K562 (cell line): Measurements from ENCODE around the gene ERICH6. TPM values are rescaled to one million over a fixed set of nuclear protein-coding genes. Genes with fewer than 3 reads are reported as not detected.

ENCODE experiments used
- ARHGAP35 ChIP-seq: fragments of 450-650 bp; IDR thresholded peaks from 2 replicates; pipeline ENCODE4 v1.6.1; 2018; ENCODE audit not compliant: partially characterized antibody
- ATF7 ChIP-seq: fragments of 450-650 bp; IDR thresholded peaks from 2 replicates; pipeline ENCODE4 v1.7.1; 2014; ENCODE audit warnings: mild to moderate bottlenecking, moderate library complexity
- BRD9 ChIP-seq: fragments of 450-650 bp; IDR thresholded peaks from 2 replicates; pipeline ENCODE4 v1.6.1; 2018; ENCODE audit warnings: low read depth; ENCODE audit not compliant: partially characterized antibody
- E2F3 ChIP-seq: fragments of 250-450 bp; sonication (Bioruptor Pico); IDR thresholded peaks from 2 replicates; pipeline ENCODE4 v1.4.0; 2020; ENCODE audit warnings: mild to moderate bottlenecking
- EHMT2 ChIP-seq: fragments of 450-650 bp; IDR thresholded peaks from 2 replicates; pipeline ENCODE4 v1.6.1; 2018; ENCODE audit warnings: antibody characterized with exemption
- GTF2A2 ChIP-seq: IDR thresholded peaks from 2 replicates; pipeline ENCODE4 v1.6.1; 2016; ENCODE audit warnings: mild to moderate bottlenecking, missing genetic modification characterization, missing compliant biosample characterization
- MAFG ChIP-seq: fragments of 450-650 bp; conservative IDR thresholded peaks from 2 replicates; pipeline ENCODE4 v1.6.1; 2016; ENCODE audit warnings: missing genetic modification characterization, missing compliant biosample characterization
- NFATC3 ChIP-seq: fragments of 450-650 bp; IDR thresholded peaks from 2 replicates; pipeline ENCODE4 v1.6.1; 2017; ENCODE audit warnings: mild to moderate bottlenecking
- PHF21A ChIP-seq: fragments of 450-650 bp; IDR thresholded peaks from 2 replicates; pipeline ENCODE4 v1.6.1; 2017; ENCODE audit warnings: low read depth, borderline replicate concordance
- SNIP1 ChIP-seq: fragments of 450-650 bp; IDR thresholded peaks from 2 replicates; pipeline ENCODE4 v1.7.1; 2017; ENCODE audit warnings: low read depth, mild to moderate bottlenecking
- TAL1 ChIP-seq: fragments of 450-650 bp; IDR thresholded peaks from 2 replicates; pipeline ENCODE4 v1.6.1; 2016; ENCODE audit warnings: mild to moderate bottlenecking
- XRCC4 ChIP-seq: IDR thresholded peaks from one replicate; pipeline ENCODE4 v1.6.1; 2011; ENCODE audit not compliant: insufficient read depth, insufficient read length; ENCODE audit errors: extremely low read depth
- ZNF143 ChIP-seq: sonication (generic); formaldehyde crosslinking; IDR thresholded peaks from 2 replicates; pipeline ENCODE4 v1.9.0; 2022; ENCODE audit warnings: mild to moderate bottlenecking, missing genetic modification reagents
- ZNF197 ChIP-seq: fragments of 200-800 bp; sonication (Bioruptor generic); IDR thresholded peaks from 2 replicates; pipeline ENCODE4 v1.6.1; 2016; ENCODE audit warnings: low read depth, missing genetic modification characterization, missing compliant biosample characterization
- ZNF263 ChIP-seq: sonication (generic); formaldehyde crosslinking; IDR thresholded peaks from 2 replicates; pipeline ENCODE4 v1.8.0; 2022; ENCODE audit warnings: mild to moderate bottlenecking, missing genetic modification reagents, borderline replicate concordance
- ZNF316 ChIP-seq: fragments of 450-650 bp; IDR thresholded peaks from 2 replicates; pipeline ENCODE4 v1.6.1; 2016
- polyA plus RNA-seq, 8 experiments: library from polyadenylated mRNA; depleted of rRNA in 4 of 8; stranded (reverse) in 5 of 8; unstranded in 3 of 8; fragments of >200 nt; fragmentation: Nextera tagmentation in 2 of 8; fragmentation: Illumina TruSeq in 1 of 8; extraction: Ambion mirVana in 2 of 8; extraction: Trizol in 1 of 8; gene quantifications; 2 replicates each; pipeline versions ENCODE4 v1.2.1 to v1.2.3, GENCODE V29; 2011 to 2014; ENCODE audit warnings: inconsistent platforms in 1 of 8, missing spikeins in 1 of 8
- total RNA-seq, 7 experiments: library from RNA; depleted of rRNA in 6 of 7; stranded (reverse); fragments of >200 nt in 6 of 7; fragmentation: Illumina TruSeq in 2 of 7; extraction: Trizol in 2 of 7; gene quantifications; 2 replicates each; pipeline versions ENCODE4 v1.2.1 to v1.2.3, GENCODE V29; 2011 to 2021; ENCODE audit warnings: low replicate concordance in 1 of 7
- TF ChIP-seq, protein P1 (sequence below): fragments of 450-650 bp; formaldehyde crosslinking; IDR thresholded peaks from 2 replicates; pipeline ENCODE4 v1.4.0; 2020; ENCODE audit warnings: mild to moderate bottlenecking, moderate library complexity
- TF ChIP-seq, protein P2 (sequence below): fragments of 250-450 bp; sonication (Bioruptor Pico); IDR thresholded peaks from 2 replicates; pipeline ENCODE4 v1.5.0; 2021
- TF ChIP-seq, protein P3 (sequence below): sonication (generic); formaldehyde crosslinking; IDR thresholded peaks from 2 replicates; pipeline ENCODE4 v1.8.0; 2022; ENCODE audit warnings: mild to moderate bottlenecking, missing genetic modification reagents
- TF ChIP-seq, protein P4 (sequence below), 2 experiments: fragments of 450-650 bp in 1 of 2; sonication (generic) in 1 of 2; formaldehyde crosslinking; conservative IDR thresholded peaks; 2 replicates each; pipeline versions ENCODE4 v1.4.0 to v1.8.1; 2020 to 2022; ENCODE audit warnings: mild to moderate bottlenecking in 1 of 2, missing genetic modification reagents in 1 of 2

ERICH6 gene
- total and polyA plus RNA-seq, 9 of the 15 experiments (the other 6 are each of a cell fraction or from before 2014, with no cell fraction given) = not detected

DNA sequence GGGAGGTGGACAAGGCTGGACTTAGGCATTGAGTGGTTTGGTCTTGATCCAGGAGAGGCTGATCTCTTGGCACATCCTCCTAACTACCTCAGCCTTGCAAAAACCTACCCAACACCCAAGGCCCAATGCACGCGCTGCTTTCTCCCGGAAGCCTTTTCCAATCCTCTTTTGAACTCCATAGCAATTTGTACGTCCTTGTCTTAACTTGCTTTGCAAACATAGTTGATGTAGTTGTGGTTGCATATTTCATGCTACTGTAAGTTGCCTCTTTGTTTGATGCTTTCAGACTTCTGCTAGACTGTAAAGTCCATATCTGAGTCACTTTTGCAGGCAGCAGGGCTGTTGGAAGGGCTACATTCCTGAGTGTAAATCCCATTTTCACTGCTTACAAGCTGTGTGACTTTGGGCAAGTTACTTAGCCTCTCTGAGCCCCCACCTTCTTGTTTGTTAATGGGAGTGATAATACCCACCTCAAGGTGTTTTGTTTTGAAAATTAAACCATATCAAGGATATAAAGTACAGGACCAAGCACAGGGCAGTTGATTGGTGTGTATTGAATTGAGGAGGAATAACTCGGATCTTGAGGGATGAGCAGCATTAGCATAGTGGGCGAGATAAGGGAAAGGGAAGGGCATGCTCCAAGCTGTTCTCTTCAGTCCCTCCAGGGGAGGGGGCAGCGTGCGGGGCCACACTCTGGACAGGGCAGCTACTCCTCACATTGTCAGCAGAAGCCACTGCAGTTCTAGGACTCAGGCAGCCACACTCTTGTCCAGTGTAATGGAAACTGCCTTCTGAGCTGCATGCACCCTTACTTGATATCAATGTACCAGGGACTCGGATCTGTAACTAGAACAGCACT is 30.4 kb upstream of the ERICH6 start (continued):
- TF ChIP-seq EHMT2 (no peak), MAFG (no peak; the same call in 1 of the 2 replicates), ZNF197 (no peak), XRCC4 (no peak), ZNF263 (CRISPR knock-in tag) (no peak), ATF7 (no peak), GTF2A2 (tag) (no peak), ARHGAP35 (no peak), ZNF143 (CRISPR knock-in tag) (no peak), TAL1 (no peak), ZNF316 (no peak), BRD9 (peak; percentile 84), E2F3 (no peak), NFATC3 (0 out of 2 replicates have a peak, but pooled peaks have one; percentile 5), SNIP1 (0 out of 2 replicates have a peak, but pooled peaks have one; percentile 4), PHF21A (no peak)
- TF ChIP-seq, protein P1, sequence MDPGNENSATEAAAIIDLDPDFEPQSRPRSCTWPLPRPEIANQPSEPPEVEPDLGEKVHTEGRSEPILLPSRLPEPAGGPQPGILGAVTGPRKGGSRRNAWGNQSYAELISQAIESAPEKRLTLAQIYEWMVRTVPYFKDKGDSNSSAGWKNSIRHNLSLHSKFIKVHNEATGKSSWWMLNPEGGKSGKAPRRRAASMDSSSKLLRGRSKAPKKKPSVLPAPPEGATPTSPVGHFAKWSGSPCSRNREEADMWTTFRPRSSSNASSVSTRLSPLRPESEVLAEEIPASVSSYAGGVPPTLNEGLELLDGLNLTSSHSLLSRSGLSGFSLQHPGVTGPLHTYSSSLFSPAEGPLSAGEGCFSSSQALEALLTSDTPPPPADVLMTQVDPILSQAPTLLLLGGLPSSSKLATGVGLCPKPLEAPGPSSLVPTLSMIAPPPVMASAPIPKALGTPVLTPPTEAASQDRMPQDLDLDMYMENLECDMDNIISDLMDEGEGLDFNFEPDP (CRISPR knock-in tag) = no peak
- TF ChIP-seq, protein P2, sequence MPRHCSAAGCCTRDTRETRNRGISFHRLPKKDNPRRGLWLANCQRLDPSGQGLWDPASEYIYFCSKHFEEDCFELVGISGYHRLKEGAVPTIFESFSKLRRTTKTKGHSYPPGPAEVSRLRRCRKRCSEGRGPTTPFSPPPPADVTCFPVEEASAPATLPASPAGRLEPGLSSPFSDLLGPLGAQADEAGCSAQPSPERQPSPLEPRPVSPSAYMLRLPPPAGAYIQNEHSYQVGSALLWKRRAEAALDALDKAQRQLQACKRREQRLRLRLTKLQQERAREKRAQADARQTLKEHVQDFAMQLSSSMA (CRISPR knock-in tag) = no peak
- TF ChIP-seq, protein P3, sequence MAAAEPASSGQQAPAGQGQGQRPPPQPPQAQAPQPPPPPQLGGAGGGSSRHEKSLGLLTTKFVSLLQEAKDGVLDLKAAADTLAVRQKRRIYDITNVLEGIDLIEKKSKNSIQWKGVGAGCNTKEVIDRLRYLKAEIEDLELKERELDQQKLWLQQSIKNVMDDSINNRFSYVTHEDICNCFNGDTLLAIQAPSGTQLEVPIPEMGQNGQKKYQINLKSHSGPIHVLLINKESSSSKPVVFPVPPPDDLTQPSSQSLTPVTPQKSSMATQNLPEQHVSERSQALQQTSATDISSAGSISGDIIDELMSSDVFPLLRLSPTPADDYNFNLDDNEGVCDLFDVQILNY (CRISPR knock-in tag) = no peak
- TF ChIP-seq, protein P4, sequence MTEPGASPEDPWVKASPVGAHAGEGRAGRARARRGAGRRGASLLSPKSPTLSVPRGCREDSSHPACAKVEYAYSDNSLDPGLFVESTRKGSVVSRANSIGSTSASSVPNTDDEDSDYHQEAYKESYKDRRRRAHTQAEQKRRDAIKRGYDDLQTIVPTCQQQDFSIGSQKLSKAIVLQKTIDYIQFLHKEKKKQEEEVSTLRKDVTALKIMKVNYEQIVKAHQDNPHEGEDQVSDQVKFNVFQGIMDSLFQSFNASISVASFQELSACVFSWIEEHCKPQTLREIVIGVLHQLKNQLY (CRISPR knock-in tag; conservative IDR thresholded peaks at IDR 0.05) = no peak
